Ovary (tissue), 3 donors: ENCODE data around the gene GIMAP5.

ENCODE experiments used
- POLR2A ChIP-seq: fragments of 450-650 bp; IDR thresholded peaks from one replicate; pipeline ENCODE4 v1.6.1; 2017; ENCODE audit warnings: antibody characterized with exemption, mild to moderate bottlenecking, moderate library complexity
- TF ChIP-seq, protein P1 (sequence below), 3 donors: fragments of 450-650 bp in 2 of 3; fragments of 200-600 bp in 1 of 3; IDR thresholded peaks; one replicate each; pipeline versions ENCODE4 v1.5.1 to v1.8.0; 2016 to 2022; ENCODE audit warnings: antibody characterized with exemption in 3 of 3, mild to moderate bottlenecking in 1 of 3
- donor health status: DM: no; HTN: no; CAD: no.

DNA sequence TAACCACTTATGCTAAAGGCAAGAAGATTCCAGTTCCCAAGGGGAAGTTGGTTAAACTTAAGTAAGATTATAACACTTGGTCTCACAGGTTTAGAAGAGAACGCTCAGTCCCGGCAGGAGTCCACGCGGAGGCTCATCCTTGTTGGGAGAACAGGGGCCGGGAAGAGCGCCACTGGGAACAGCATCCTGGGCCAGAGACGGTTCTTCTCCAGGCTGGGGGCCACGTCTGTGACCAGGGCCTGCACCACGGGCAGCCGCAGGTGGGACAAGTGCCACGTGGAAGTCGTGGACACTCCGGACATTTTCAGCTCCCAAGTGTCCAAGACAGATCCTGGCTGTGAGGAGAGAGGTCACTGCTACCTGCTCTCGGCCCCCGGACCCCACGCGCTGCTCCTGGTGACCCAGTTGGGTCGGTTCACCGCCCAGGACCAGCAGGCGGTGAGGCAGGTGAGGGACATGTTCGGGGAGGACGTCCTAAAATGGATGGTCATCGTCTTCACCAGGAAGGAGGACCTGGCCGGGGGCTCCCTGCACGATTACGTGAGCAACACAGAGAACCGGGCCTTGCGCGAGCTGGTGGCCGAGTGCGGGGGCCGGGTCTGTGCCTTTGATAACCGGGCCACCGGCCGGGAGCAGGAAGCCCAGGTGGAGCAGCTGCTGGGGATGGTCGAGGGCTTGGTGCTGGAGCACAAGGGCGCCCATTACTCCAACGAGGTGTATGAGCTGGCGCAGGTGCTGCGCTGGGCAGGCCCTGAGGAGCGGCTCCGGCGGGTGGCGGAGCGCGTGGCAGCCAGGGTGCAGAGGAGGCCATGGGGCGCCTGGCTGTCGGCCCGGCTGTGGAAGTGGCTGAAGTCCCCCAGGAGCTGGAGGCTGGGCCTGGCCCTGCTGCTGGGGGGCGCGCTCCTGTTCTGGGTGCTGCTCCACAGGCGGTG is 17.0 kb upstream of the GIMAP5 start:
- TF ChIP-seq, protein P1, sequence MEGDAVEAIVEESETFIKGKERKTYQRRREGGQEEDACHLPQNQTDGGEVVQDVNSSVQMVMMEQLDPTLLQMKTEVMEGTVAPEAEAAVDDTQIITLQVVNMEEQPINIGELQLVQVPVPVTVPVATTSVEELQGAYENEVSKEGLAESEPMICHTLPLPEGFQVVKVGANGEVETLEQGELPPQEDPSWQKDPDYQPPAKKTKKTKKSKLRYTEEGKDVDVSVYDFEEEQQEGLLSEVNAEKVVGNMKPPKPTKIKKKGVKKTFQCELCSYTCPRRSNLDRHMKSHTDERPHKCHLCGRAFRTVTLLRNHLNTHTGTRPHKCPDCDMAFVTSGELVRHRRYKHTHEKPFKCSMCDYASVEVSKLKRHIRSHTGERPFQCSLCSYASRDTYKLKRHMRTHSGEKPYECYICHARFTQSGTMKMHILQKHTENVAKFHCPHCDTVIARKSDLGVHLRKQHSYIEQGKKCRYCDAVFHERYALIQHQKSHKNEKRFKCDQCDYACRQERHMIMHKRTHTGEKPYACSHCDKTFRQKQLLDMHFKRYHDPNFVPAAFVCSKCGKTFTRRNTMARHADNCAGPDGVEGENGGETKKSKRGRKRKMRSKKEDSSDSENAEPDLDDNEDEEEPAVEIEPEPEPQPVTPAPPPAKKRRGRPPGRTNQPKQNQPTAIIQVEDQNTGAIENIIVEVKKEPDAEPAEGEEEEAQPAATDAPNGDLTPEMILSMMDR (IDR thresholded peaks at IDR 0.05), result no peak
- no peak for TF ChIP-seq POLR2A
